Left cardiac atrium (tissue), 4 donors: ENCODE results near the gene LILRA2. TPM values are rescaled to one million over a fixed set of nuclear protein-coding genes. Genes with fewer than 3 reads are reported as not detected.
"Not testable (repeated sequence)": the region's sequence is repeated elsewhere in the genome, so short reads cannot be mapped to it uniquely, and the experiment has no call there.

ENCODE experiments used
- ATAC-seq, 2 donors: fragments of 200-7000 bp; cut with Tn5 transposase; one replicate each; pipeline ENCODE4 v1.9.1; 2020; ENCODE audit warnings: mild to moderate bottlenecking in 2 of 2, moderate library complexity in 2 of 2
- DNase-seq: peaks from one replicate; pipeline ENCODE4 v3.0.0-alpha.2; 2020
- intact Hi-C, 2 donors: fragments of 100-400 bp; cut with DNase I; formaldehyde crosslinking; loops; one replicate each; pipeline versions ENCODE4 v1.14.1 to v1.15.1; 2022 to 2023
- total RNA-seq, 2 donors: library from RNA; stranded (reverse); fragmentation: NEBNext Ultra II Directional; extraction: Animal tissue kit (Norgen Biotek cat#: 25700); gene quantifications; one replicate each; pipeline ENCODE4 v1.2.1, GENCODE V29; 2021
- donor health status: DM: no; HTN: yes; CAD: no.
- donor health status: DM: no; HTN: yes; CAD: no; lungs with severe emphysema.
- donor health status: DM: yes; HTN: yes; CAD: no.
- donor health status: Dilated cardiomyopathy.

Gene LILRA2
- total RNA-seq, 2 donors from 2014 or later: 2.1 to 5.8 TPM

DNA sequence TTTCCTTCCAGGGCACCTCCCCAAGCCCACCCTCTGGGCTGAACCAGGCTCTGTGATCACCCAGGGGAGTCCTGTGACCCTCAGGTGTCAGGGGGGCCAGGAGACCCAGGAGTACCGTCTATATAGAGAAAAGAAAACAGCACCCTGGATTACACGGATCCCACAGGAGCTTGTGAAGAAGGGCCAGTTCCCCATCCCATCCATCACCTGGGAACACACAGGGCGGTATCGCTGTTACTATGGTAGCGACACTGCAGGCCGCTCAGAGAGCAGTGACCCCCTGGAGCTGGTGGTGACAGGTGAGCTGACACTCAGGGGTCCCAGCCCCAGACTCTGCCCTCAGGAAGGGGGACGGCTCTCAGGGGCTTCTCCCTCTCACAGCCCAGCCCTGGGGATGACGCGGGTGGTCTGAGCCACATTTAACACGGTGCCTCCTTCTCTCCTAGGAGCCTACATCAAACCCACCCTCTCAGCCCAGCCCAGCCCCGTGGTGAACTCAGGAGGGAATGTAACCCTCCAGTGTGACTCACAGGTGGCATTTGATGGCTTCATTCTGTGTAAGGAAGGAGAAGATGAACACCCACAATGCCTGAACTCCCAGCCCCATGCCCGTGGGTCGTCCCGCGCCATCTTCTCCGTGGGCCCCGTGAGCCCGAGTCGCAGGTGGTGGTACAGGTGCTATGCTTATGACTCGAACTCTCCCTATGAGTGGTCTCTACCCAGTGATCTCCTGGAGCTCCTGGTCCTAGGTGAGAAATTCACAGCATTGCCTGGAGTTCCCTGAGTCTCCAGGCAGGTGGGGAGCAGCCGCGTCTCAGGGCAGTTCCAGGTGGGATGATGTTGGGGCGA, 58.1 kb downstream of the LILRA2 start:
- DNase-seq, ATAC-seq, intact Hi-C loops: not testable (repeated sequence)

DNA sequence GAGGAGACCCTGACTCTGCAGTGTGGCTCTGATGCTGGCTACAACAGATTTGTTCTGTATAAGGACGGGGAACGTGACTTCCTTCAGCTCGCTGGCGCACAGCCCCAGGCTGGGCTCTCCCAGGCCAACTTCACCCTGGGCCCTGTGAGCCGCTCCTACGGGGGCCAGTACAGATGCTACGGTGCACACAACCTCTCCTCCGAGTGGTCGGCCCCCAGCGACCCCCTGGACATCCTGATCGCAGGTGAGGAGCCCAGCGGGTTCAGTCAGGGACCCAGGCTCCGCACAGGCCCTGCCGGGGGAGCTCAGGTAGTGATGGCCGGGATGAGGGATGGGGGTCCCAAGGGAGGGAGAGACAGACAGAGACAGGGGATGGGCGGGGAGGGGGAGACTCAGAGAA, 58.9 kb downstream of the LILRA2 start:
- DNase-seq, ATAC-seq, intact Hi-C loops: not testable (repeated sequence)

DNA sequence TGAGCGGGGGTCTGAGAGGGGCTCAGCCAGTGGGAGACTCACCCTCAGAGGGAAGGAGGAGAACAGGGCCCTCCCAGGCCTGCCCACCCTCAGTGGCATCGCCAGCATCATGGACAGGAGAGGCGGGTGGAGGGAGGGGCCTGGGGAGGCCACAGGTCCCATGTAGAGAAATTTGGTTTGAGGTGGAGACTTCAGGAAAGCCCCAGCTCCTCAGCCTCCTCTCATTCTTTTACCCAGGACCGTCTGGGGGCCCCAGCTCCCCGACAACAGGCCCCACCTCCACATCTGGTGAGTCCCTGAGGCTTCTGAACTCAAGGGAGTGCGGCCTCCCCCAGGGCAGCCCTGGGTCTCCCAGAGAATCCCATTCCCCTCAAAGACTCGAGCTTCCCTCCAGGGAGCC, 59.8 kb downstream of the LILRA2 start:
- DNase-seq (no peak), ATAC-seq (no peak)
- intact Hi-C loops: no loop called here

DNA sequence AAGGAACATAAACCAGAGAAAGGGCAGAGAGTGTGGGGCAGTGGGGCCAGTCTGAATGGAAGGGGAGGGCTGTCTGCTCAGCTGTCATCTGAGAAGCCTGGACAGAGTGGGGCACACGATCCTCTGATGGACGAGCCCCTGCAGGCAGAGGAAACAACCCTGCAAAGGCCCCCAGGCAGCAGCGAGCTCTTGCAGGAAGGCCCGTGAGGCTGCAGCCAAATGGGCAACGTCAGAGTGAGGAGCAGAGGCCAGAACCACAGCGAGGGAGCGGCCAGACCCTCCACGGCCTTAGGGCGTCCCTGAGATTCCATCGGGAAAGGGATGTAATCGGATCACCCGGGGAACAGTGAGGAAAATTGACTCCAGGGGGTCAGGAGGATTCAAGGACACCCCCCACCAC, 62.5 kb downstream of the LILRA2 start:
- DNase-seq, ATAC-seq, intact Hi-C loops: not testable (repeated sequence)

DNA sequence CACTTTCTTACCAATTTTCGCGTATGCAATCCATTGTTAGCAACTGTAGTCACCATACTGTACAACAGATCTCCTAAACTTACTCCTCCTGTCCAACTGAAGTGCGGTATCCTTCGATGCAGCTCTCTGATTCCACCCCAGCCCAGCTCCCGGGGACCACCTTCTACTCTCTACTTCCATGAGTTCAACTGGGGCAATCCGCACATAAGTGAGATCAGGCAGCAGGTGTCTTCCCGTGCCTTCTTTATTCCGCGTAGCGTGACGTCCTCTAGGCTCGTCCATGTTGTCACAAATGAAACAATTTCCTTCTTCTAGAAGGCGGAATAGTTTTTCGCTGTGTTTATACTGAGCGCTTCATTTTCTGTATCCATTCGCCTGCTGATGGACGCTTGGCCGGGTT, 65.1 kb downstream of the LILRA2 start:
- no peak for DNase-seq
- no peak for ATAC-seq
- intact Hi-C loops: no loop called here

Other genes starting within 250 kb of the LILRA2 start
- gene LILRA4, start 234.6 kb upstream of the LILRA2 start, total RNA-seq: not detected
- 10 to 100 TPM; 16.2 to 26.8 TPM for gene LAIR1, start 208.9 kb upstream of the LILRA2 start, total RNA-seq
- 1 to 10 TPM; 1.9 to 3.0 TPM for gene TTYH1, start 158.3 kb upstream of the LILRA2 start, total RNA-seq
- 10 to 100 TPM; 66.6 to 76.5 TPM for gene LENG8, start 124.6 kb upstream of the LILRA2 start, total RNA-seq
- 1 to 10 TPM; 3.3 to 5.4 TPM for gene LENG9, start 110.0 kb upstream of the LILRA2 start, total RNA-seq
- gene CDC42EP5, start 100.5 kb upstream of the LILRA2 start, total RNA-seq: 10 to 100 TPM; 13.0 to 25.0 TPM
- 1 to 10 TPM in 1 of 2 donors, not detected in 1; 1.1 TPM for gene LAIR2, start 71.0 kb upstream of the LILRA2 start, total RNA-seq
- under 1 TPM; 0.86 to 0.97 TPM for gene LILRA1, start 19.8 kb downstream of the LILRA2 start, total RNA-seq
- 1 to 10 TPM; 3.1 to 4.2 TPM for gene LILRB1, start 56.7 kb downstream of the LILRA2 start, total RNA-seq
- gene LILRB4, start 89.2 kb downstream of the LILRA2 start, total RNA-seq: 10 to 100 TPM in 1 of 2 donors, 1 to 10 TPM in 1; 5.7 to 11.8 TPM
- gene KIR3DL3, start 150.7 kb downstream of the LILRA2 start, total RNA-seq: not detected
- gene KIR2DL3, start 164.7 kb downstream of the LILRA2 start, total RNA-seq: not detected
- not detected for gene KIR2DL1, start 196.0 kb downstream of the LILRA2 start, total RNA-seq
- not detected for gene KIR2DL4, start 229.8 kb downstream of the LILRA2 start, total RNA-seq
- gene KIR3DL1, start 242.7 kb downstream of the LILRA2 start, total RNA-seq: not detected